HG03521 (cell line): ENCODE results near the gene GABRP.

Source experiments
- ATAC-seq: cut with Tn5 transposase; IDR thresholded peaks from one replicate; pipeline ENCODE4 v1.9.1; 2021; ENCODE audit warnings: mild to moderate bottlenecking, moderate library complexity; ENCODE audit not compliant: unreplicated experiment

The GABRP gene, protein sequence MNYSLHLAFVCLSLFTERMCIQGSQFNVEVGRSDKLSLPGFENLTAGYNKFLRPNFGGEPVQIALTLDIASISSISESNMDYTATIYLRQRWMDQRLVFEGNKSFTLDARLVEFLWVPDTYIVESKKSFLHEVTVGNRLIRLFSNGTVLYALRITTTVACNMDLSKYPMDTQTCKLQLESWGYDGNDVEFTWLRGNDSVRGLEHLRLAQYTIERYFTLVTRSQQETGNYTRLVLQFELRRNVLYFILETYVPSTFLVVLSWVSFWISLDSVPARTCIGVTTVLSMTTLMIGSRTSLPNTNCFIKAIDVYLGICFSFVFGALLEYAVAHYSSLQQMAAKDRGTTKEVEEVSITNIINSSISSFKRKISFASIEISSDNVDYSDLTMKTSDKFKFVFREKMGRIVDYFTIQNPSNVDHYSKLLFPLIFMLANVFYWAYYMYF

GRCh38 chr5:170783498-170784247, at the start of gene GABRP:
Gene GABRP, plus strand, starts transcription at chr5:170783725. Its CDS starts 4,891 bp downstream, at chr5:170788616.
- ATAC-seq: no peak

GRCh38 chr5:170736966-170737365, 46.6 kb upstream of the GABRP start:
- ATAC-seq: no peak

DNA sequence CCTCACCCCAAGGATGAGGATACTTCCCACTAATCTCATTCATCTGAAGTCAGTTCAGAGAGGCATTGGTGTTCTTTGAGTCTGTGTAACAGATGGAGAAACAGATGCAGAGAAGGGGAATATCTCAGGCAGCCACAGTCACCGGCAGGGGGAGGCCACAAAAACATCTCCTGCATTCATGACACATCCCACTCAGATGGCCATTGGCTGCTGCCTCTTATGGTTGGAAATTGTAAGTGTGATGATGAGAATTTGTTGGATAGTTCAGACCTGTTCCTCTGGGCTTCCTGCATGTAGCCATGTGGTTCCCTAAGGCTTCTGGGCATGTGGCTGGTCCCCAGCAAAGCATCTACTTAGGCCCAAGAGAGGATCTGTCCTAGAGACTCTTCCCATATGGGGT, 45.9 kb upstream of the GABRP start:
- ATAC-seq: no peak

DNA sequence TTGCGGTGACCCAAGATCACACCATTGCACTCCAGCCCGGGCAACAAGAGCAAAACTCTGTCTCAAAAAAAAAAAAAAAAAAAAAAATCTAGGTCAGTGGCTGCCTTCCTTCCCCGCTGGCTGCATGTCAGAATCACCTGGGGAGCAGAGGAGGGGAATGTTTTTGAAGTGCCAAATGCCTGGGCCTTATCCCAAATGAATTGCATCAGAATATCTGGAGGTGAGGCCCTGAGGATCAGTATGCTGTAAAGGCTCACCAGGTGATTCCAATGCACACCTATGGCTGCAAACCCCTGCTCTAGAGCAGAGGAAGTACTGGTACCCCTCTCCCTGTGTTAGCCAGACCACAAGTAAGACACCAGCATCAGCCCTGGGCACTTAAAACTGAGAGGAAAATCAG, 44.7 kb upstream of the GABRP start:
- ATAC-seq: no peak

- ATAC-seq: no peak
These were observed 44.1 kb upstream of the GABRP start for GRCh38 chr5:170739446-170739845.

GRCh38 chr5:170740551-170741205, 42.8 kb upstream of the GABRP start:
- no peak for ATAC-seq

DNA sequence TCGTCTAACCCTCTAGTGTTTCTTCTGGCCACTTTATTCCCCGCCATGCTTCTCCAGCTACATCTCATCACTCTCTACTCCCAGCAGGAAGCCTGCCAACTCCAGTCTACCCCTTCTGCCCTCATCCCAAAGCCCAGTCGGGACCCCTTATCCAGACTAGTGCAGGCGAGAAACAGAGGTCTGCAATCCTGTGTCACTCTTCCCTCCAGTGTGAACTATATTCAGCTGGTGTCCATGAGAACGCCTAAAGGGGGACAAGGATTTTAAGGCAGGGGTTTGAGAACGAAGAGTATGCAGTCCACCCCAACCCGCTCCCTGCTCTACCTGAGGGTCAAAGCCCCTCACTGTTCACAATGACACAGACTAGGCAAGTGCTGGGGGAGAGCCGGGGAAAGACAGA, 41.7 kb upstream of the GABRP start:
- ATAC-seq: no peak

GRCh38 chr5:170743876-170744212, 39.7 kb upstream of the GABRP start:
- no peak for ATAC-seq

DNA sequence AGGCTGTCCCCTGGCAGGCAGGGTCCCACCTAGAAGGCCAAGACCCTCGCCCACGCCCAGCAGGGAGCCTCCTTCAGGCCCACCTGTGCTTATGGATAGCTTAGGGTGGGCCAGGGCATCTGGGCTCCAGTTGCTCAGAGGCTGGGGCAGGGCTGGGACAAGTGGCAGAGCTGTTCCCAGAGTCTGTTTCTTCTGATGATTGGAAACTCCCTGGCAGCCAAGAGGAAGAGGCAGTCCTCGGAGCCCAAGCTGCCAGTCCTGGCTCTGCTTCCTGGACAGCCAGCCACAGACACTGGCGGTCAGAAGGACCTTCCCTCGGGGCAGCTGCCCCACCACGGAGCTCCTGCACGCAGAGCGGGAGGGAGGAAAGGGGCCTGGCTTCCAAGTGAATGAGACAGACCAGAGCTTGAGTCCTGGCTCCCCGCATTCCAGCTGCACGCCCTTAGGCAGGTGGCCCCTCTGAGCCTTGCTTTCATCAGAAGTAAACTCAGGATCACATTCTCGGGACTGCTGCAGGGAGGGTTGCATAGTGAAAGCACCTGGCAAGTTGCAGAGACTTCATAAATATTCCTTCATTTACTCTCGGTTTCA, 37.9 kb upstream of the GABRP start:
- ATAC-seq: no peak

DNA sequence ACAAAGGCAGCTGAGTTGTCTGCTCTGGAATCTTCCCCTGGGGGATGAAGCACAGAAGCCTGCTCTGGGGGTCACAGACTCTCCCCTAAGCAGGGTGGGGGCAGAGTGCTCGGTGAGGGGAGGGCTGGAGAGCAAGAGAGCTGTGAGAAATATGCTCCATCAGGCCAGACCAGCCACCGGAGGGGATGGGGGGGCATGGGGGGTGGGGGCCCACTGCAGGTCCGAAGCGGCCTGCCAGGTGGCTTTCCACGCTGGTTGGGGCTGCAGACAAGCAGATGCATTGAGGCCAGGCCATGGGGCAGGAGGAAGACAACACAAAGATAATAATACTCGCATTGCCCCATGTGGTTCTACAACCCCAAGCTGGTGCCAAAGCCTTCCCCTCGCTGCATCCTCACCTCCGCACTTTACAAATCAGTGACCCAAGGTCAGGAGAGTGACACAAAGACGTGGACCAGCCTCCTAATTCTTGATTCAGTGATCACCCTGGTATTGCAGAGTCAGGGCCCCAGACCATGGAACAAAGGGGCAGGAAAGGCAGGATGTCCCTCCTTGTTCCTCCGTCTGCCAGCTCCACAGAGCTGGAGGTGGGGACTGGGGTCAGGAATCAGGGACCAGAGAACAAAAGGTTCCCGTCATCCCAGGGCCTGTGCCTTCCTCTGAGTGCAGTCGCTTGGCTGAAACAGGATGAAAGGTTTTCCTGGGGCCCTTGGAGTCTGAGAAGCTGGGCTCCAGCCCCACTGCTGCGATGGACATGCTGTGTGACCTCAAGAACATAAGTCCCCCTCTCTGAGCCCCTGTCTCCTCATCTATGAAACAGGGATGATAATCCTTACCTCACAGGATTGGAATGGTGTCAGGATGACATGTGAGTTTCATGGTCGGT, 37.2 kb upstream of the GABRP start:
- no peak for ATAC-seq

DNA sequence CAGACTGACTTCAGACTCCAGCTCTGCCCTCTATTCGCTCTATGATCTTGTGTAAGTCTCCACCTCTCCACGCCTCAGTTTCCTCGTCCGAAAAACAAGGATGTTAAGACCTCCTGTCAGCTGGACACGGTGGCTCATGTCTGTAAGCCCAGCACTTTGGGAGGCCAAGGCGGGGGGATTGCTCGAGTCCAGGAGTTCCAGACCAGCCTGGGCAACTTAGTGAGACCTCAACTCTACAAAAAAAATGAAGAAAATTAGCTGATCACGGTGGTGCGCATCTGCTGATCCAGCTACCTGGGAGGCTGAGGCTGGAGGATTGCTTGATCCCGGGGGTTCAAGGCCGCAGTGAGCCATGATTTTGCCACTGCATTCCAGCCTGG, 36.6 kb upstream of the GABRP start:
- no peak for ATAC-seq

- no peak for ATAC-seq
These were observed 36.2 kb upstream of the GABRP start for GRCh38 chr5:170747357-170747756.

DNA sequence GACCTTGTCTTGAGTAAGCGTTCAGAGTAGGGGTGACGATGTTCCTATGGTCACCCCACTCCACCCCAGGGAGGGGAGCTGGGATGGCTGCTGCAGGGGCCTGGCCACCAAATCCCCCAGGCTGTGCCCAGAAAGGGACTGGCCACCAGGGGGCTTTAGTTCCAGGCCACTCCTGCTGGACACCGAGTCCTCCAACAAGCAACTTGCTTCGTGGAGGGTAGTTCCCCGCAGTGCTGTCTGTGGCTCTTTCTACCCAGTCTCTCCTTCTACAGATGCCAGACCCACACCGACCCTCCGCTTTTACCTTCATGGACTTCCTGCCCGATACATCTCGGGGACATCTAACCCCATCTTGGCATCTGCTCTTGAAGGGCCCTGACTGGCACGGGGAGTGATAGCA, 35.7 kb upstream of the GABRP start:
- no peak for ATAC-seq

- no peak for ATAC-seq
These were observed 34.5 kb upstream of the GABRP start for GRCh38 chr5:170748951-170749471.

GRCh38 chr5:170749911-170750431, 33.6 kb upstream of the GABRP start:
- no peak for ATAC-seq

DNA sequence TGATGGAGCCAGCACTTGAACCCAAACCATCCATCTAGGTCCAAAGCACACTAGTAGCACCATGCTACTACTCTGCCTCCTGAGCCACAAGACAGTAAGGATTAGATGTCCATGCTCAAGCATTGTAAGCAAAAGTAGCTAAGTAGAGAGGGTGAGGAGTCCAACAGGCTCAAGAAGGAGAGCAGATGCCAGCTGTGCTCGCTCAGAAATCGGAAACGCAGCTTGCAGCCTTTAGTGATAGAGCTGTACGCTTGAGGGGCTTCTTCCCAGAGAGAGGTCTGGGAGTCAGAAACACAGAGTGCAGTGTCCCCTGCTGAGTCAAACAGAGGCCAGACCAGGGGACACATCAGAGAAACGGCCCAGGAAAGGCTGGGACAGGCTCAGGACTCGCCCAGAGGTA, 32.7 kb upstream of the GABRP start:
- no peak for ATAC-seq

DNA sequence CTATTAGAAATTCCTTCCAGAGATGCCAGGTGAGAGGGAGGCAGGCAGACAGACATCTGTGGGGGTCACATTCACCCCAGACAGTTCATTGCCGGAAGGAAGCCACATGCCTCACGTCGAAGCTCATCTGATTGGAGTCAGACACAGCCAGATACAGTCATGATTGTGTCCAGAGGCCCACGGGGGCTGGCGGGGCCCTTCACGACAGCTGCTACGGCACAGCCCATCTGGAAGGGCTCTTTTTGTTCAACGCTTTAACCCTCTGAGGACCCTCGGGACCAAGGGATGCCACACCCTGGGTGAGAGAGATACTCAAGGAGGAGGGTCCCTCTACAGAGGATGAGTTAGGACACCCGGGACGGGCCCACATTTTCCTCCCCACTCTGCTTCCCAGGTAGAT, 31.9 kb upstream of the GABRP start:
- ATAC-seq: no peak

GRCh38 chr5:170752257-170753215, 31.0 kb upstream of the GABRP start:
- ATAC-seq: no peak

GRCh38 chr5:170753311-170753710, 30.2 kb upstream of the GABRP start:
- ATAC-seq: no peak
